Measurements from ENCODE around the gene FNDC5. TPM values are rescaled to one million over a fixed set of nuclear protein-coding genes. Genes with fewer than 3 reads are reported as not detected.

FNDC5 gene
- total RNA-seq, 2 donors from 2014 or later = 6.2 to 18.8 TPM

DNA sequence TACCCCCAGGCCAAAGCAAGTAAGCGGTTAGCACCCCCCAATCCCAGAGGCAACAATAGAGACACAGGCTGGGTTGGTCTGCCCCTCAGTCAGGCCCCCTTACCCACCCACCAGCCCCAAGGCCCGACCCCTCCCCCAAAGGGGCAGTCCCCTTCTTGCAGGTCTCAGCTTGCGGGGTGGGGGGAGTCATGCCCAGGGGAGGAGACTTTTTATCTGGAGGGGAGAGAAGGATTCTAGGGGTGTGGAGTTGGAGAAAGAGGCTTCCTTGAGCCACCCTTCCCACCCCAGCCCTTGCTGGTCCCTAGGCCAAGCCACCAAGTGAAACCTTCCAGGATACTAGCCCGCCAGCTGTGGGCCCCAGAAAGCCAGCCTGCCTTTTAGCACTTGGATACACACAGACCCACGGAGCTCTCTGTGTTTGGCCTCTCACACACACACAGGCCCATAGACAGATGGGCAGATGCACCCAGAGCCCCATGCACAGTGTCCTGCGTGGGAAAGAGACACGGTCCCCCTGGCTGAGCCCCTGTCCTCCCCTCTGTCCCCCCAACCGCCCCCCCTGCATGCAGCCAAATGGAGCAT, 23.4 kb upstream of the FNDC5 start:
- Histone ChIP-seq H3K9me3 (no peaks in the 10 kb centered on the region), H3K36me3 (no peaks in the 10 kb centered on the region), H3K27me3 (replicated peaks; ENCODE audit: insufficient read depth) (no peaks in the 10 kb centered on the region), H3K4me1 (ENCODE audit: control insufficient read depth in 1 of 2, low read depth in 2 of 2) (peaks cover 0 to 14% of the 10 kb centered on the region in 2 donors), H3K27ac (no peak overlapping the region), H3K4me3 (no peak overlapping the region)
- TF ChIP-seq, protein P1, sequence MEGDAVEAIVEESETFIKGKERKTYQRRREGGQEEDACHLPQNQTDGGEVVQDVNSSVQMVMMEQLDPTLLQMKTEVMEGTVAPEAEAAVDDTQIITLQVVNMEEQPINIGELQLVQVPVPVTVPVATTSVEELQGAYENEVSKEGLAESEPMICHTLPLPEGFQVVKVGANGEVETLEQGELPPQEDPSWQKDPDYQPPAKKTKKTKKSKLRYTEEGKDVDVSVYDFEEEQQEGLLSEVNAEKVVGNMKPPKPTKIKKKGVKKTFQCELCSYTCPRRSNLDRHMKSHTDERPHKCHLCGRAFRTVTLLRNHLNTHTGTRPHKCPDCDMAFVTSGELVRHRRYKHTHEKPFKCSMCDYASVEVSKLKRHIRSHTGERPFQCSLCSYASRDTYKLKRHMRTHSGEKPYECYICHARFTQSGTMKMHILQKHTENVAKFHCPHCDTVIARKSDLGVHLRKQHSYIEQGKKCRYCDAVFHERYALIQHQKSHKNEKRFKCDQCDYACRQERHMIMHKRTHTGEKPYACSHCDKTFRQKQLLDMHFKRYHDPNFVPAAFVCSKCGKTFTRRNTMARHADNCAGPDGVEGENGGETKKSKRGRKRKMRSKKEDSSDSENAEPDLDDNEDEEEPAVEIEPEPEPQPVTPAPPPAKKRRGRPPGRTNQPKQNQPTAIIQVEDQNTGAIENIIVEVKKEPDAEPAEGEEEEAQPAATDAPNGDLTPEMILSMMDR (IDR thresholded peaks at IDR 0.05) = no peak
- ATAC-seq (ENCODE audit: insufficient number of reproducible peaks, low FRiP score, low read depth) (no peak), DNase-seq (ENCODE audit: low spot score) (no peak)

DNA sequence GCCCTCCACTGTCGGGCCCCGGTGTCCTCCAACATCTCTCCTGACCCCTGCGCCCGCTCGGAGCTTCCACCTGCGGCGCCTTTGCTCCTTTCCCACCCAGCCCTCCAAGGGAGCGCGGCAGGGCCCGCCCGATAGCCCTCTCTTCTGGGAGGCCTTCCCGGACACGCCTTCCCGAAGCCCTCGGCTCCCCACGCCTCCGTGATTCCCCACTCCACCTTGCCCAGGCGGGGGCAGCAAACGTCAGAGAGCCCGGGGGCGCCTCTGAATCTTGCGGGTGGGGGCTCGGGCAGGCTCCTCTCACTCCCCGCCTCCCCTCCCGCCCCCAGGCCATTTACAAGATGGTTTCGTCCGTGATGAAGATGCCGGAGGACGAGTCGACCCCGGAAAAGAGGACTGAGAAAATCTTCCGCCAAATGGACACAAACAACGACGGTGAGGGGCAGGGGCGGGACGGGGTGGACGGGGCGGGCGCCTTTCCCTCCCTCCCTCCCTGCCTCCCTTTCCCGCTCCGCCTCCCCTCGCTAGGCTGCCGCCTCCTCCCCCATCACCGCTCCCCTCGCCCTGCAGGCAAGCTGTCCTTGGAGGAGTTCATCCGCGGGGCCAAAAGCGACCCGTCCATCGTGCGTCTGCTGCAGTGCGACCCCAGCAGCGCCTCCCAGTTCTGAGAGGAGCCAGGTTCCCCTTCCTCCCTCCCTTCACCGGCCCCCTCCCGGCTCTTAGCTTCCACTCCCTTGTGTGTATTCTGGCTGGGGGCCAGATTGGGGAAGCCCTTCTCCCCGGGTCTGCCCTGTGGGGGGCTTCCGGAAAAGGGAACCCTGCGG, 22.7 kb upstream of the FNDC5 start:
- TF ChIP-seq, protein P1 (IDR thresholded peaks at IDR 0.05) = no peak
- DNase-seq (ENCODE audit: low spot score) (no peak), ATAC-seq (ENCODE audit: insufficient number of reproducible peaks, low FRiP score, low read depth) (no peak)
- Histone ChIP-seq H3K4me3 (peak overlapping the region; percentile 66), H3K4me1 (ENCODE audit: control insufficient read depth in 1 of 2, low read depth in 2 of 2) (peaks cover 0 to 14% of the 10 kb centered on the region in 2 donors), H3K27me3 (replicated peaks; ENCODE audit: insufficient read depth) (no peaks in the 10 kb centered on the region), H3K36me3 (no peaks in the 10 kb centered on the region), H3K9me3 (no peaks in the 10 kb centered on the region), H3K27ac (no peak overlapping the region)

DNA sequence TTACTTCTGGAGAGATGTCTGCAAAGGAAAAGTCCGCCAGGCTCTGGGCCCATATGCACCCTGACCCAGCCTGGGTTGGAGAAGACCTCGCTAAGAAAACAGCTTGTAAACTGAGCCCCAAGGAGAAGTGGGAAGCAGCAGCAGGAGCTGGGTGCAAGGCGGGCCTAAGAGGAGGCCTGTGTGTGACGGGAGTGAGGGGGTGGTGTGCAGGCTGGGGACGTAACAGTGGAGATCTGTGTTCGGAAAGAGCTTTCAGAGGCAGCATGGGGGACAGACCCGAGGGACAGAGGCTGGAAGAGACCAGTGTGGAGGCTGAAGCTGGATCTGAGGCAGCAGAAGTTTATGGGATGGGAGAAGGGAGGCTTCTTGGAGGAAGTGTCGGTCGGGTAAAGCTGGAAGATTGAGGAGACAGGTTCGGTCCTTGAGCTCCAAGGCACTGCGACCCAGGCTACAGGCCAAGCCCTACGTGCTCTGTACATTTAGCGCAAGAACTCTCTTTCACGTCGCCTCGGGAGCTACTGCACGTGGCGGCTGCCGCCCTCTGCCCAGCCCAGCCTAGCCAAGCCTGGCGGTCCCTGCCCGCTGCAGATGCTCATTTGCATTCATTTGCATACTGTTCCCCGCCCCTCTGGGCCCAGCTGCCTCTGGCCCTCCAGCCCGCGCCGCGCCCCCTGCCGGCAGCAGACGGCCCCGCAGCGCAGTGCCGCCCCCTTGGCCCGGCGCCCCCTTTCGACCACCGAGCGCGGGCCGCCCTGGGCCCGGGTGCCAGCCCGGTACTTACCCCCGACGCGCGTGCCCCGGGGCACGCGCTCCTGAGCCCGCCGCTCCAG, 21.9 kb upstream of the FNDC5 start:
- DNase-seq (ENCODE audit: low spot score) (no peak), ATAC-seq (ENCODE audit: insufficient number of reproducible peaks, low FRiP score, low read depth) (no peak)
- Histone ChIP-seq H3K27ac (no peak overlapping the region), H3K4me3 (peak overlapping the region; percentile 66), H3K4me1 (ENCODE audit: control insufficient read depth in 1 of 2, low read depth in 2 of 2) (peaks cover 0 to 14% of the 10 kb centered on the region in 2 donors), H3K27me3 (replicated peaks; ENCODE audit: insufficient read depth) (no peaks in the 10 kb centered on the region), H3K9me3 (no peaks in the 10 kb centered on the region), H3K36me3 (no peaks in the 10 kb centered on the region)
- TF ChIP-seq, protein P1 (IDR thresholded peaks at IDR 0.05) = peak; percentile 27

DNA sequence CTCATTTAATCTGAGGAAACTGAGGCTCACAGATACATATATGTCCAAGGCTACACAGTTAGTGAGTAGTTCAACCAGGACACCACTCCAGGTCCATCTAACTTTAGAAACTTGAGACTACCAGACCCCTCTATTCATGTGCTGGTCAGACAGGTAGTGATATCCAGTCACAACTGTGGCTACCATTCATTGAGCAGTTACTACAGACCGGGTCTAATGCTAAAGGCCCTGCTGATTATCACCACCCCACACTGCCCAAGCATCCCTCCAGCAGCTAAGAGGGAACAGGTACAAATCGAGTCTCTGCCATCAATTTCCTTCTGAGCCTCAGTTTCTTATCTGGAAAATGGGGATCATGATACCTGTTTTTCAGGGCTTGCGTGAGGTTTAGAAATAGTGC, 20.9 kb upstream of the FNDC5 start:
- Histone ChIP-seq H3K27ac (no peak overlapping the region), H3K27me3 (replicated peaks; ENCODE audit: insufficient read depth) (peaks cover 6% of the 10 kb centered on the region), H3K4me3 (no peak overlapping the region), H3K36me3 (no peaks in the 10 kb centered on the region), H3K9me3 (no peaks in the 10 kb centered on the region), H3K4me1 (ENCODE audit: control insufficient read depth in 1 of 2, low read depth in 2 of 2) (peaks cover 0 to 14% of the 10 kb centered on the region in 2 donors)
- no peak for ATAC-seq (ENCODE audit: insufficient number of reproducible peaks, low FRiP score, low read depth)
- no peak for DNase-seq (ENCODE audit: low spot score)
- TF ChIP-seq, protein P1 (IDR thresholded peaks at IDR 0.05) = no peak

DNA sequence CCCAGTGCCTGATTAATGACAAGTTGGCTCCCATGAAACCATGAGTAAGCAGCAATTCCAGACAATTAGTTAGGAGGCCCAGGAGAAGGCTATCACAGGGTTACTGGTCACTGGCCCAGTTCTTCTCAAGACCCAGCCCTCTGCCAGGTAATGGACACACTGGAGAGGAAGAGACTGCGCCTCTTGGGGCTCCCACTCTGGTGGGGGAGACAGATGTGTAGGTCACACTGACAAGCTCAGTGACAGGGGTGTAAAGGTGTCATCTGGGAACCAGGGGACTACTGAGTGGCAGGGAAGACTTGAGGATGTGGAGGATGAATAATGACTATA, 20.5 kb upstream of the FNDC5 start:
- Histone ChIP-seq H3K4me3 (no peak overlapping the region), H3K9me3 (no peaks in the 10 kb centered on the region), H3K36me3 (no peaks in the 10 kb centered on the region), H3K4me1 (ENCODE audit: control insufficient read depth in 1 of 2, low read depth in 2 of 2) (peaks cover 1 to 18% of the 10 kb centered on the region in 2 donors), H3K27ac (no peak overlapping the region), H3K27me3 (replicated peaks; ENCODE audit: insufficient read depth) (peaks cover 6% of the 10 kb centered on the region)
- no peak for ATAC-seq (ENCODE audit: insufficient number of reproducible peaks, low FRiP score, low read depth)
- DNase-seq (ENCODE audit: low spot score) = no peak
- TF ChIP-seq, protein P1 (IDR thresholded peaks at IDR 0.05) = no peak

Measured in thoracic aorta (tissue), 2 donors.